PFSK-1 (cell line): ENCODE results near the gene SHISAL2A.

ENCODE experiments used
- FOXP2 ChIP-seq: optimal IDR thresholded peaks from 2 replicates; pipeline ENCODE3; 2011; ENCODE audit warnings: borderline replicate concordance, control low read depth, inconsistent platforms; ENCODE audit not compliant: insufficient read depth; ENCODE audit errors: extremely low read length, extremely low read depth
- POLR2AphosphoS5 ChIP-seq: IDR thresholded peaks from 2 replicates; pipeline ENCODE4 v1.6.1; 2012; ENCODE audit warnings: low read depth, mild to moderate bottlenecking, control low read depth, low read length, moderate library complexity
- REST ChIP-seq, 2 experiments: IDR thresholded peaks; 2 replicates each; pipeline versions ENCODE4 v1.6.1 to v1.8.0; 2011 to 2012; ENCODE audit warnings: low read depth in 2 of 2, low read length in 2 of 2, control low read depth in 1 of 2, inconsistent platforms in 1 of 2, mild to moderate bottlenecking in 1 of 2, moderate library complexity in 1 of 2; ENCODE audit not compliant: insufficient read depth in 1 of 2
- SIN3A ChIP-seq: IDR thresholded peaks from 2 replicates; pipeline ENCODE4 v1.6.1; 2012; ENCODE audit warnings: mild to moderate bottlenecking, low read length, moderate library complexity, borderline replicate concordance; ENCODE audit not compliant: insufficient read depth
- TAF1 ChIP-seq: IDR thresholded peaks from 2 replicates; pipeline ENCODE4 v1.6.1; 2012; ENCODE audit warnings: low read length, control low read depth, borderline replicate concordance; ENCODE audit not compliant: insufficient read depth

SHISAL2A gene

GRCh38 chr1:52600533-52601179, 32.3 kb upstream of the SHISAL2A start:
- TF ChIP-seq POLR2AphosphoS5, result no peak
- TF ChIP-seq TAF1, result no peak
- TF ChIP-seq SIN3A, result no peak
- no peak for TF ChIP-seq REST (IDR thresholded peaks at IDR 0.05; ENCODE audit: insufficient read depth in 1 of 2, low read depth in 2 of 2, low read length in 2 of 2)
- TF ChIP-seq FOXP2, result no peak

- TF ChIP-seq SIN3A (no peak), FOXP2 (no peak), TAF1 (no peak), REST (IDR thresholded peaks at IDR 0.05; ENCODE audit: insufficient read depth in 1 of 2, low read depth in 2 of 2, low read length in 2 of 2) (no peak), POLR2AphosphoS5 (no peak)
Measured at GRCh38 chr1:52601519-52601918, 31.4 kb upstream of the SHISAL2A start.

- TF ChIP-seq REST (IDR thresholded peaks at IDR 0.05; ENCODE audit: insufficient read depth in 1 of 2, low read depth in 2 of 2, low read length in 2 of 2), result no peak
- no peak for TF ChIP-seq POLR2AphosphoS5
- no peak for TF ChIP-seq SIN3A
- no peak for TF ChIP-seq FOXP2
- TF ChIP-seq TAF1, result no peak
Measured at GRCh38 chr1:52601991-52602855, 30.7 kb upstream of the SHISAL2A start, which contains the start of gene GPX7. Gene GPX7 (plus strand): TSS chr1:52602371. CDS start chr1:52602410, 39 bp downstream.

GRCh38 chr1:52602856-52603600, 29.9 kb upstream of the SHISAL2A start:
- TF ChIP-seq SIN3A, result no peak
- TF ChIP-seq REST (IDR thresholded peaks at IDR 0.05; ENCODE audit: insufficient read depth in 1 of 2, low read depth in 2 of 2, low read length in 2 of 2), result no peak
- TF ChIP-seq TAF1, result no peak
- TF ChIP-seq POLR2AphosphoS5, result no peak
- no peak for TF ChIP-seq FOXP2
